OCI-LY7 (cell line): Measurements from ENCODE around the gene MEIS2. TPM values are rescaled to one million over a fixed set of nuclear protein-coding genes. Genes with fewer than 3 reads are reported as not detected.

Experiments used
- BruUV-seq: library from RNA; stranded (reverse); fragments of 400-500 nt; replicated peaks from 2 replicates; lab custom pipeline; 2021; lab: Mats Ljungman, UMichigan
- CTCF ChIA-PET: fragments of 300-600 bp; sonication (Branson Sonifier 250); formaldehyde crosslinking; loops from one replicate; lab custom pipeline; 2022; ENCODE audit warnings: antibody characterized with exemption; ENCODE audit not compliant: unreplicated experiment; lab: Charles Lee
- POLR2A ChIA-PET: fragments of 300-600 bp; sonication (Branson Sonifier 250); formaldehyde crosslinking; loops from one replicate; lab custom pipeline; 2022; ENCODE audit warnings: antibody characterized with exemption; lab: Charles Lee
- DNase-seq: peaks from one replicate; pipeline ENCODE4 v3.0.0-alpha.2; 2015; ENCODE audit warnings: low spot score
- H2AFZ ChIP-seq: fragments of 200-600 bp; sonication (generic), shearing (Covaris generic); 2 replicates; pipeline ENCODE4 v1.6.1; 2014; ENCODE audit warnings: mild to moderate bottlenecking, antibody characterized with exemption, low read length, moderate library complexity
- H3K27ac ChIP-seq: fragments of 200-600 bp; sonication (generic); 2 replicates; pipeline ENCODE4 v1.5.1; 2014; ENCODE audit warnings: mixed run types, low read depth, mild to moderate bottlenecking, moderate library complexity, low read length, inconsistent platforms; ENCODE audit not compliant: poor library complexity, severe bottlenecking
- H3K36me3 ChIP-seq: fragments of 200-600 bp; sonication (generic); 2 replicates; pipeline ENCODE4 v1.6.1; 2014; ENCODE audit warnings: mild to moderate bottlenecking, antibody characterized with exemption, low read length, moderate library complexity, mixed read lengths; ENCODE audit not compliant: insufficient read depth
- H3K4me1 ChIP-seq: fragments of 200-600 bp; sonication (generic); 2 replicates; pipeline ENCODE4 v1.5.1; 2014; ENCODE audit warnings: mild to moderate bottlenecking, low read length; ENCODE audit not compliant: insufficient read depth, poor library complexity, severe bottlenecking
- H3K4me2 ChIP-seq: fragments of 200-600 bp; sonication (generic); 2 replicates; pipeline ENCODE4 v1.6.1; 2014; ENCODE audit warnings: mild to moderate bottlenecking, low read length
- H3K4me3 ChIP-seq: fragments of 200-600 bp; sonication (generic); 2 replicates; pipeline ENCODE4 v1.5.1; 2014; ENCODE audit warnings: mild to moderate bottlenecking, low read depth, low read length; ENCODE audit not compliant: poor library complexity, severe bottlenecking
- H3K79me2 ChIP-seq: fragments of 200-600 bp; sonication (generic); 2 replicates; pipeline ENCODE4 v1.6.1; 2016; ENCODE audit warnings: low read depth, mild to moderate bottlenecking, low read length, moderate library complexity, mixed read lengths; ENCODE audit not compliant: insufficient read depth
- H3K9me2 ChIP-seq: fragments of 200-600 bp; sonication (generic); 2 replicates; pipeline ENCODE4 v1.6.1; 2016; ENCODE audit warnings: mild to moderate bottlenecking, low read length, mixed read lengths; ENCODE audit not compliant: insufficient read depth
- H3K9me3 ChIP-seq: fragments of 200-600 bp; sonication (generic); 2 replicates; pipeline ENCODE4 v1.6.1; 2014; ENCODE audit warnings: mild to moderate bottlenecking, mixed run types, low read length, mixed read lengths
- H4K20me1 ChIP-seq: fragments of 200-600 bp; sonication (generic); 2 replicates; pipeline ENCODE4 v1.6.1; 2014; ENCODE audit warnings: mild to moderate bottlenecking, antibody characterized with exemption, low read length, moderate library complexity, mixed read lengths; ENCODE audit not compliant: insufficient read depth
- CTCF ChIP-seq: fragments of 200-600 bp; sonication (generic); conservative IDR thresholded peaks from 2 replicates; pipeline ENCODE4 v1.5.1; 2014; ENCODE audit warnings: mild to moderate bottlenecking, antibody characterized with exemption, low read length, moderate library complexity, mixed read lengths
- EZH2phosphoT487 ChIP-seq: fragments of 200-600 bp; sonication (generic); IDR thresholded peaks from 2 replicates; pipeline ENCODE4 v1.6.1; 2018; ENCODE audit warnings: low read depth, borderline replicate concordance, mild to moderate bottlenecking, mixed run types, antibody characterized with exemption, low read length, moderate library complexity, mixed read lengths
- intact Hi-C: fragments of 100-400 bp; cut with micrococcal nuclease; formaldehyde crosslinking; loops from one replicate; pipeline ENCODE4 v1.10.0; 2022; ENCODE audit not compliant: unreplicated experiment
- total RNA-seq, 2 experiments: library from RNA; depleted of rRNA in 1 of 2; stranded (reverse); fragments of >200 nt in 1 of 2; shearing (Covaris generic) in 1 of 2; gene quantifications; 2 replicates each; pipeline ENCODE4 v1.2.3, GENCODE V29; 2014 to 2022

The MEIS2 gene
- total RNA-seq, 2 experiments from 2014 or later, result 31.0 to 35.8 TPM

GRCh38 chr15:37010595-37010994 lies 89.8 kb downstream of the MEIS2 start:
- CTCF ChIA-PET, result no interaction called here
- Histone ChIP-seq H3K9me2 (no peaks in the 10 kb centered on the region), H3K9me3 (no peaks in the 10 kb centered on the region), H3K36me3 (no peaks in the 10 kb centered on the region; the same call in 1 of the 2 replicates), H3K27ac (no peak overlapping the region), H3K4me2 (no peak overlapping the region), H3K79me2 (no peaks in the 10 kb centered on the region), H3K4me1 (peaks cover 16% of the 10 kb centered on the region), H2AFZ (no peak overlapping the region), H3K4me3 (no peak overlapping the region), H4K20me1 (no peaks in the 10 kb centered on the region)
- TF ChIP-seq EZH2phosphoT487, result no peak
- TF ChIP-seq CTCF, result no peak
- BruUV-seq, result no TSS peak
- POLR2A ChIA-PET, result no interaction called here
- intact Hi-C loops, result no loop called here
- no peak for DNase-seq

- CTCF ChIA-PET, result no interaction called here
- no TSS peak for BruUV-seq
- intact Hi-C loops, result no loop called here
- H3K9me3 ChIP-seq, result no peaks in the 10 kb centered on the region
- H4K20me1 ChIP-seq, result no peaks in the 10 kb centered on the region
- no peak overlapping the region for H3K4me3 ChIP-seq
- no peak overlapping the region for H2AFZ ChIP-seq
- no peaks in the 10 kb centered on the region for H3K9me2 ChIP-seq
- peaks cover 3% of the 10 kb centered on the region for H3K4me1 ChIP-seq
- no peak overlapping the region for H3K4me2 ChIP-seq
- peaks cover 11% of the 10 kb centered on the region for H3K36me3 ChIP-seq
- no peaks in the 10 kb centered on the region for H3K79me2 ChIP-seq
- POLR2A ChIA-PET, result no interaction called here
- no peak for DNase-seq
- H3K27ac ChIP-seq, result no peak overlapping the region
- TF ChIP-seq CTCF (no peak), EZH2phosphoT487 (no peak)
Observed at GRCh38 chr15:37009288-37009687, 91.1 kb downstream of the MEIS2 start.

- CTCF ChIA-PET, result no interaction called here
- Histone ChIP-seq H3K27ac (no peak overlapping the region), H3K79me2 (no peaks in the 10 kb centered on the region), H3K4me3 (no peak overlapping the region), H3K4me2 (no peak overlapping the region), H3K4me1 (no peaks in the 10 kb centered on the region), H3K36me3 (peaks cover 17% of the 10 kb centered on the region), H3K9me2 (no peaks in the 10 kb centered on the region), H3K9me3 (no peaks in the 10 kb centered on the region), H2AFZ (no peak overlapping the region), H4K20me1 (no peaks in the 10 kb centered on the region)
- POLR2A ChIA-PET, result interaction anchor here (0.5 to 0.8 kb wide), 2 partner anchors 11 to 17 kb away, joined by 3 read pairs; no protein-coding TSS in a partner anchor
- no peak for TF ChIP-seq CTCF
- TF ChIP-seq EZH2phosphoT487, result no peak
- no TSS peak for BruUV-seq
- intact Hi-C loops, result no loop called here
- no peak for DNase-seq
Observed at GRCh38 chr15:37008205-37008604, 92.1 kb downstream of the MEIS2 start.
